ENCODE measurements around the gene OR10G7.

OR10G7 gene, protein sequence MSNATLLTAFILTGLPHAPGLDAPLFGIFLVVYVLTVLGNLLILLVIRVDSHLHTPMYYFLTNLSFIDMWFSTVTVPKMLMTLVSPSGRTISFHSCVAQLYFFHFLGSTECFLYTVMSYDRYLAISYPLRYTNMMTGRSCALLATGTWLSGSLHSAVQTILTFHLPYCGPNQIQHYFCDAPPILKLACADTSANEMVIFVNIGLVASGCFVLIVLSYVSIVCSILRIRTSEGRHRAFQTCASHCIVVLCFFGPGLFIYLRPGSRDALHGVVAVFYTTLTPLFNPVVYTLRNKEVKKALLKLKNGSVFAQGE

DNA sequence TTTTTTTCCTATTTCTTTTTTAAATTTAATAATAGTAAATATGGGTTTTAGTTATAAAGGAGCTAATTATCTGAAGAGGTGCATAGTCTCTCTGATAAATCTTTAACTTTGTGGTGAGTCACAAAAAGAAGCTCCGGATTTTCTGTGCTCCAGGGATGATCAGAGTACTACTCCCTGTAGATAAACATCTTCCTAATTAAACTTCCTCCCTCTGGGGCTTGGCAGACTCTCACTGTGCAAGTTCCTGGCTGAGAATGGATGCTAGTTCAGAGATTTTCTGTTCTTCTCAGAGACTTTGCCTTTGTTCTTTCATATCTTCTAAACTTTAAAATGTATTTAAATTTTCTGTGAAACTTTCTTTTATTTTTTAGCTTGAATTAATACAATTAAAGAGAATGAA, at the start of gene OR10G7:
Gene OR10G7 (minus strand): TSS at position 72 of the 400 bp plus-strand sequence. CDS start 2,324 bp downstream, outside the sequence.
- DNase-seq: no peak

DNA sequence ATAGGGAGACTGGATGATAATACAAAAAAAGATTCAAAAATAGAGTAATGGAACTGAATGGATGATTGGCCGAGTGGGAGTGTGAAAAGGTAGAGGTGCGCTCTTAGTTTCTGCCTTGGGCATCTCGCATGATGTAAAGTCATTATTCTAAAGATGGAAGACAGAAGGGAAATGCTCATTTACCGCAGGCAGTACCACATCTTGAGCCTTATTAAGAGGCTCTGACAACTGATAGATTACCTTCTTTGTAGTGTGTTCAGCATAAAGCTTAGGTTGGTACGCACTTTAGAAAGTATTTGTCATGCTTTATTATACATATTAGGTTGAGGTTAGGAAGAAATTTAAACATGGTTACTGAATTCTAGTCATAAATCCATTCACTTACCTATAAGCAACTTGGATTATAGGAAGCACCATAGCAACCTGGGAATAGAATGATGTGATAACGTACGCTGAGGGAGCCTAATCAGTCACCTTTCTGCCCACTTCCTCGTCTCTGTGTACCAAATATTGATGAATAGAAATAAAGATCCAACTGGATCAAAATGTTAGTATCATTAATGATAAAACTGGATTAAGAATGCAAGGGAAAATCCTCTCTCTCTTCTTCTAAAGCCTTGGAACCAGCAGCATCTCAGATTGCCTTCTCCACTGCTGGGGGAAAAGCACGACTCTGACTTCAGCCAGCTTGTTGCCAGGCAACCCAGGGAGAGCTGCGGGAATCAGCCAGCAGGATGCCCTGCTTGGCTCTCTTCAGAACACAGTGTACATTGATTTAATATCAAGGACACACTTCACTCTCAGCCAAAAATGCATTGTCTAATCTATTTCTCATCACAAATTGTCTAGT, 45.1 kb upstream of the OR10G7 start:
- no peak for DNase-seq

DNA sequence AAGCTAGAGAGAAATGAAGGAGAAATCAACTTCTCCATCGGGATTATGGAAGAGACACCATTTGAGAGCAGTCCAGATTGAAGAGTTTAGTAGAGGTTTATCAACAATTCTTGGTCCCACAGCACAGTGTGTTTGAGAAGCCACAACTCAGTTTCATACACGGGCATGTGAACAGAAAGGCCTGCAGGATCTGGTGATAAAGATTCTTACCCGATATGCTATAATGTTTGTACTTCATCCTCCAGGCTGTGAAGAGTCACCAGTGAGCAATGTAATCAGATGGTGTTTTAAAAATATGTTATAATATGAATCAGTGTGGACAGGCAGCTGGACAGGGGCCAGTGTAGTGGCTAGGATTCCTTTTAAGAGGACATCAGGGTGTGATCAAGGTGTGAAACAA, 44.5 kb upstream of the OR10G7 start:
- no peak for DNase-seq

DNA sequence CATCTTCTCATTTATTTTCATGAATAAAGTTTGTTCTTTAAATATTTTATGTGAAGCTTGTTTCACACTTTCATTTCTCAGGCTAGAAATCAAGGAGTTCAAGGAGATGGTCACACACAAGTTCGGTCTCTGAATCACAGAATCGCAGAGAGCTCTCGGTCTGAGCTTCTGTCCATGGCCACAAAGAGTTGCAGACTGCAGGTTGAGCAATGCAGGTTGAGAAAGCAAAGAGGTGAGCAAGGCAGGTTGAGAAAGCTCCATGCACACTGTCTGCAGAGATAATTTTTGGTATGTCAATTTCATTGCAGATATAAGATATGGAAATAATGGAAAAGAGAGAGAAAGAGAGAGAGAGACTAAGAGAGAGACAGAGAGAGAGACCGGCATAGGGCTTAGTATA, 41.2 kb upstream of the OR10G7 start:
- no peak for DNase-seq

DNA sequence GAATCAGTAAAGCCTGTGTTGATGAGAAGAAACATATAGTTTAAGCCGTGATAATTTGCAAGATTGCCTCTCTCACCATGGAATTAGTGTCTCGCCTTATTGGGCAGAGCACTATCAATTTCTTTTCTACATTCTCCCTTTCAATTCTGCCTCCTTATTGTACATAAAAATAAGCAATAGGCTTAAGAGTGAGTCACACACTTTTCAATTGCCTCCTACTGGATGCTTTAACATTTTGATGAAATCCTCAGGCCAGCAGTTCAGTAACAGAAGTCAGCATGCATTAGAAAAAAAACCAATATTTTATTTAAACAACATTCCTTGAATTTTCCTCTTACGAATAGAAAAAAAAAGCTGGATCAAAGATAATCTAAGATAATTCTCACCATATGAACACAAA, 40.4 kb upstream of the OR10G7 start:
- no peak for DNase-seq

DNA sequence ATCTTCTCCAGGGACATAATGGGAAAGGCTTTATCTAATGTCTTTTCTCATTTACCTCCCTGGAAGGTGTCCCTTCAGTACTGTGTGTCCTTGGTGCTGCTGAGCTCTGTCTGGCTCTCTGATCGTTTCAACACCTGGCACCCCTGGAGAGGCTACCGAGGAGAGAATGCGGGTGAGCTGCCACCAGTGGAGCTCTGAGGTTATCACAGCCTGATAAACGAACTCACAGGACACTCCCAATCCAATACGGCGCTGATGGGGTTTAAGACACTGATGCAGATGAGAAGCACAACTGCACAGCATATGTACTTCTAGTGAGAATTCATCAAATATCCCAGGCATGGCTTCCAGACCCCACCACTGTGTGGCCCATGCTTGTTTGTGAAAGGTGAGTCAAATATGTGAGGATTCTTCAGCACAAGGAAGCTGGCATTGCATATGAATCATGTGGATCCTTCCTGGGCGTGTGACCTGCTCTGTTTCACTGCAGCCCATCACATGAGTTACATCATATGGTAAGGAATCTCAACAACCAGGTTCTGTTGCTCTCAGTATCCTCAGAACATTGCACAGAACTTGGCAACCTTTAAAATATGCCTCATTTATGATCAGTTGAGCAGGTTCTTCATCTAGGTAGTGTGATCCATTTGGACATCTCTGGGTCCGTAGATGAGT, 39.3 kb upstream of the OR10G7 start:
- no peak for DNase-seq

DNA sequence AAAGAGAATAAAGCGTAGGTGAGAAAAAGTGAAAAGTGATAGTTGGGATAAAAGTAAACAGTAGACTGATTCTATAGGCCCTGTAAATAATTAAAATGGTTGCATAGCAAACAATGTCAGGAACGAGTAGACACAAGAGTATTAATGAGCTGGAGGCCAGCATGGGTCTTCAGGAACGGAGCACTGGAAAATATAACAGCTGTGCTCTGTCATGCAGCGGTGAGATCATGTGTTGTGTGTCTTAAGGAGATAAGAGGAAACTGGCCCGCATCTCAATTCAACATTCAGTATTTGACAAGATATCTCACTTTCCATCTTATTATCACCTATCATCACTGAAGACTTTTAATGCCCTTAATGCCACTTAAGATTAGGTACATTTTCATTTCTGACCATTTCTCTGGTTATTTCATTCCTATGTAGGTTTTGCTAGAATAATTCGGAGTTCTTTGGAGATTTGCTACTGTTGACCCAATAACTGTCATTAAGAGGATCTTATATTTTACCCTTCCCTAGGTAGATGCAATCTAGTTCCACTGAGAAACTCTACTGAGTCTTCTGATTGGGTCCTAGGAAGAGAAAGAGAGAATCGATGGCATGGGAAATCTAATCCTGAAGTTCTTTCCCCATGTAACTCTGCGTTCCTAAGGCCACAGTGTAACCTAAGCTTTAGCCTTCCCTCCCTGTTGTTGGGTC, 38.7 kb upstream of the OR10G7 start:
- no peak for DNase-seq

DNA sequence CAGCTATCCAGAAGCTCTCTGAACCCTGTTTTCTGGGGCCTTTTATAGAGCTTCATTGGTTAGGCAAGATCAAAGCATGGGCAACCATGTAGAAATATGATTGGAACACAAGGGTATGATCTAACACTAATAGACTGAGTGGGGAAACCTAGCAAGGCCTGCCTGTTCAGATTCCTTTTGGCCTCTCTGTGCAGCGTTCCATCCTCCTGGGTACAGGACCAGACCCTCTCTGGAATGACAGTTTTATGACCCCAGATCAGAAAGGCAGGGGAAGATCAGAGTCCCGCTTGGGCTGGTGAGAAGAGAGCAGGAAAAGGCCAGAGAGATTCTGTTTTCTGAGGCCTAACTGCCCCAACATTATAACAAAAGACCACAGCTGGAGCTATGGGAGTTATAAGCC, 37.5 kb upstream of the OR10G7 start:
- DNase-seq: no peak

DNA sequence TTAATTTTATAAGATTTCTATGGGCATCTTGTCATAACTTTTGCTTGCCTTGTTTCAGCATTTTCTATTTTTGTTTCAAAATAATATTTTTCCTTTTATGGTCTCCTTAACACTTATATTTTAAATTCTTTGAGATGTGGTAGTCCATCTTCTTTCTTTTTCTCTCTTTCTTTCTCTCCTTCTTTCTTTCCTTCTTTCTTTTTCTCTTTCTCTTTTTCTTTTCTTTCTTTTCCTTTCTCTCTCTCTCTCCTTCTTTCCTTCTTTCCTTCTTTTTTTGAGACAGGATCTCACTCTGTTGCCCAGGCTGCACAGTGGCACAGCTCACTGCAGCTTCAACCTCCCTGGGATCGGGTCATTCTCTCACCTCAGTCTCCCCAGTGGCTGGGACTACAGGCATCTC, 36.1 kb upstream of the OR10G7 start:
- DNase-seq: no peak

DNA sequence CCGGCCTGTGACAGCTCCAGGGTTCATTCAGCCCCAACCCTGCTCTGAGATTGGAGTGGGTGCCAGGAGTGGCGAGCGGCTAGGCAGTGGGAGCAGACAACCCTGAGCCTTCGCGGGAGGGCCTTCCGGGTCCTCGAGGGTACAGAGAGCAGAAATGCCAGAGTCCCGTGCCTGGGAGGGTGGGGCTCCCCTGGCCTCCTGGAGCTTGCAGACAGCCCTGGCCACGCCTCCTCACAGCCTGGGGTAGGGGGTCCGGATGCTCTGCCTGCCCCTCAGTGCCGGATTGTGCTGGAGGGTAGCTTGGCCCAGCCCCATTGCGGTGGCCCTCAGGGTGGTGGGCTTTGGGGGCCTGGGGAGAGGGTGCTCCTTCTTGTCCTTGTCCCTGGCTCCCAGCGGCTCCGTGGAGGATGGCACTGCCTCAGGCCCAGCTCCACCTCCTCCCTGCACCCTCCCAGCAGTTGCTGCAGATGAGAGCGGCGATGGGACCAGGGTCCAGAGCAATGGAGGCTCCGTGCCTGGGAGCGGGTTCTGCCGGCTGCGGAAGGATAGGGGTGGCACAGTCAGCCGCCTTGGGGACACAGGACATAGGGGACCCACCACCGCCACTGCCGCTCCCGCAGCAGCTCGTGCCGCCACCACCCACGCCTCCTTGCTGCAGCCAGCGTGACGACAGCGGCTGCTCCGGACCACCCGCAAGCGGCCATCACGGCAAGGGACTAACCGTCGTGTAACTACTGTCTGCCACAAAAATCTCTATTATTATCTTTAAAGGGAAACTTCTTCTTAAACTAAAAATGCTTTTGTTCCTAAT, 34.9 kb upstream of the OR10G7 start:
- no peak for DNase-seq

DNA sequence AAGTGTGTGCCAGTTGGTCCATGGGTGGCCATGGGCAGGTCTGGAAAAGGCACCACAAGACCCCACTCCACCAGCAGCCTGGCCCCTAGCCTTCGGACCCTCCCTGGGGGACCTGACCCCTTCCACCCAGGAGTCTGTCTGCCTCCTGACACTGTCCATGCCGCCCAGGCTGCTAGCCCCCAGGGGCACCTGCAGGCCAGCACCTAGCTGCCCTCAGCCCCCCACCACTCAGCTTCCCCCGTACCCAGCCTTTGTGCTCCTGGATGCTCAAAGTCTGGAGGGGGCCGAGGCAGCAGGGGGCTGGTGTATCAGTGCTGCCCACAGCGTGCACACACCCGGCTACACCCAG, 34.3 kb upstream of the OR10G7 start:
- DNase-seq: no peak

DNA sequence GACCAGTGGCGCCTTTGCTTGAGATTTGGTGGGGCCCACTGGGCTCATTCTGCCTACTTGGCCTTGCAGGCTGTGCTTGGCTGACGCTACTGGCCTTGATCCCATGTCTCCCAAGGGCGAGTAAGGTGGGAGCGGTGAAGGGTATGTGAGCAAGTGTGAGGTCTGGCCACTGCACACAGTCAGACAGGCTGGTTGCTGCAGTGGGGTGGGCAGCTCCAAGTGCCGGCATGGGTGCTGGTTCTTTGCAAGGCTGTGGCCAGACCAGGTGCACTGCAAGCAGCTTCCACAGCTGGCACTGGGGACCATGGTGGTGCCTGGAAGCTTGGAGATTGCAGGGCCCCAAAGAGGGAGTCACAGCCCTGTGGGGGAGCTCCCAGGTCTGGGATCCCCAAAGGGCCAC, 33.4 kb upstream of the OR10G7 start:
- no peak for DNase-seq

DNA sequence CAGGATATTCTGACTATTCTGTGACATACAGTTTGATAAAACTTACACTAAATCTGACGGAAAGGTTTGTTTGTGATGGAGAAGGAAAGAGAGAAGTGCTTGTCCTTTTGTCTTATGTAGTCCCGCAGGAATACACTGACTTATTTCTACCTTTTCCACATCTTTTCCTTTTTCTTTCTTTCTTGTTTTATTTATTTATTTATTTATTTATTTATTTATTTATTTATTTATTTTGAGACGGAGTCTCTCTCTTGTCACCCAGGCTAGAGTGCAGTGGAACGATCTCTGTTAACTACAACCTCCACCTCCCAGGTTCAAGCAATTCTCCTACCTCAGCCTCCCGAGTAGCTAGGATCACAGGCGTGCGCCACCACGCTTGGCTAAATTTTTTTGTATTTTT, 31.0 kb upstream of the OR10G7 start:
- DNase-seq: no peak

DNA sequence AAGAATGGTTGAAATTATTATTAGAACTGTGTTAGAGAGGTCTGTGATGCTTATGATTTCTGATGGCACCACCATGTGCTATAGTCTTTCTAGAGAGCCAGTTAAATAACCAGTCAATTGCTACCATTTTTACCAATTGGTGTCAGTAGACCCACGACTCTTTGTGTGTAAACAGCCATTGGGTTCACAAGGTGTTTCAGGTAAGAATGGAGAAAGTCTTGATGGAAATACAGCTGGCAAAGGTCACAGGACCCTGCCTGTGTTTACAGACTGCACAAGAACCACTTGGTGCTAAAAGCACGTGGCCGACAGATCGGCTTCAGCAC, 30.5 kb upstream of the OR10G7 start:
- DNase-seq: no peak

DNA sequence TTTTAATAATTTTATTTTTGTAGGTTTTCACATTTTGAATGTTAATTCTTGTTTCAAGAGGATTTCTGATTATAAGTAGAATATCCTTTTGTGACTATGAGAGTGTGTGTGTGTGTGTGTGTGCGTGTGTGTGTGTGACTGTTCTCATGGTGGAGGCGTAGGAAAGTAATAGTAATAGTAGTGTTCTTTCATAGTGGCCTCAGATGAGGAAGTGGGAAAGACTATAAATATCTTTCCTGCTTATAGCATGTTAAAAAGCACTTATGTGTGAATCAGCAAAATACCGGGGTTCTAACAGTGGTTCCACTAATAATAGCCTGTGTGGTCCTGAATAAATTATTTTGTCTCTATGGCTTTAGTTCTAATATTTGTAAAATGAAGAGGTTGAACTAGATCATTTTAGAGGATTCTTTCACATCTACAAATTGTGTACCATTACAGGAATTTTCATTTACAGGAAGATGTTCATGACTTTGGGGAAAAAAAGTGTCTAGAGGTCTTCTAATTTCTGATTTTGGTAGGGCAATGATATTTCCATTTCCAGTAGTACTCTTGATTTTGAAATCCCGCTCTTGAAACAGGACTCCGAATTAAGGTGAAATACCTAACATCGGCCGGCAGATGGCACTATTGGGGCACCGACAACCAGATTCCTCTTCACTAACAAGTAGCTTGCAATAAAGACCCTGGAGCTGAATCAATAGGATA, 29.9 kb upstream of the OR10G7 start:
- peak; percentile 60 for DNase-seq

DNA sequence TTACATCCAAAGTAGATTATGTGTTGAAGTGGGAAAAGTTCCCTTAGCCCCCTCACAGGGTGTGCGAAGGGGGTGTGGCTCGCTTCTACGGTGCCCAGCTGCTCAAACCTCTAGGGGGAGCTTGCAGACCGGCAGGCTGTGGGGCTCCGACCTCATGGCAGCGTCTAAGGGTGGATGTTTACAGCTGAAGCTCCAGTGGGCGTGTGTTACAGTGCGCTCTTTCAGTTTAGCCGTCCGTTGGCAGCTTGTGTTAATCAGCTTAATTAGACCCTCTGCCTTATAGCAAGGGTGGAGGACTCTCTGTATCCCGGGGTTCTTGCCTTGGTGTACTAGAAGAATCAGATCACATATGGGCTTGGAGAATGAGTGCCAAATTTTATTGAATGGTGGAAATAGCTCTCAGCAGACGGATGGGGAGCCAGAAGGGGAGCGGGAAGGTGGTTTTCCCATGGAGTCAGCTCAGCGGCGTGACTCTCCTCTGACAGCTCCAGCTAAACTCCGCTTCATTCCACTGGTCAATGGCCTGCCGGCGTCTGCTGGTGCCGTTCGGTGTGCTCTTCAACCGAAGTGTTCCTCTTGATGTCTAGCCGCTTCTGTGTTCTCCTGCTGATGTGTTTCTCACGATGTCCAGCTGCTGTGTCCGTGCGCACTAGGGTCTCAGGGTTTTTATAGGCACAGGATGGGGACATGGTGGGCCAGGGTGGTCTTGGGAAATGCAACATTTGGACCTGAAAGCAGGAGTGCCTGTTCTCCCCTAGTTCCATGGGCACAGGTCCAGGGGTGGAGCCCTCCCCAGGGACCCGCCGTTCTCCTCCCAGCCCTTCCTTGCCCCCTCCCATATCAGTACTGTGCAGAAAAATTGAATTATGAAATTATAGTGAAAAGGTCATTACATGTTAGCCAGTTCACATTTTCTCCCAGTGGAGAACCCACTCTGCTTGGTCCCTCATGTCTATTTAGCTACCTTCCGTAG, 28.6 kb upstream of the OR10G7 start:
- DNase-seq: peak; percentile 14

DNA sequence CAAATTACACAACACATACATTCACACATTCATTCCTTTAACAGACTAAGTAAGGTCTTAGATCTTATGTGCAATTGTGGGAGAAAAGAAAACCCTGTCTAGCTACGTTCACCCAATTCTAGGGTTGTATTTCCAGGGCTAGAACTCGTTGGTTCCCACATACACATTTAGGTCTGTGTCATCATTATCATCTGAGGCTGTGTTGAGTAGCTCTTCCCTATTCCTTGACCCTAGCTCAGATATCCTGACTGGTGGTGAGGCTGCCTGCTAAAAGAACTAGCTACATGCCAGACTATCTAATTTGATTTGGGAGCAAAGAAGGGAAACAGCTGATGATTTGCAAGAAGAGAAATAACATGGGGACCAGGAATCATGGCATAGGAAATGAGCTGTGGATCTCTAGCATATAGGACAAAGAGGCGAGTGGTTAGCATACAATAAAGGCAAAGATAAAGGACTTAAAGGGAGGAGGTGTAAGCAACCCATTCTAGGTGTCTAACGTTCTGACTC, 27.5 kb upstream of the OR10G7 start:
- DNase-seq: no peak

DNA sequence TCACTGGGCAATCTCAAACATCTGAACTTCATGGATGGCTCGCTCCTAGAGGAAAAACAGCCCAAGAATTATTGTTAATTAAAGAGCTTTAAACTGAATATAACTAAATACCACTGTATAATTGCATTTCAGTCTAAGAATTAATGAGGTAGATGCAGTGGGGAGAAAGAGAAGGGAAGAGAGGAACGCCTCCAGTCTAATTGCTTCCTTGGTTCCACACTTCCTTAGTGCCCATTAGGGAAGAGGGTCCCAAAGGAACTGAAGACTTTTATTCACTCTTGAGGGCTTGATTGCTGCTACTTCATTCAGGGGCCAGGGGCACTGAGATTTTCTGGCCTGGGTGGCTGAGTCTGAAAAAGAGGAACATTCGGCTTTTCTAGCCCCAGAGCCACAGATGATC, 11.8 kb upstream of the OR10G7 start:
- DNase-seq: no peak

DNA sequence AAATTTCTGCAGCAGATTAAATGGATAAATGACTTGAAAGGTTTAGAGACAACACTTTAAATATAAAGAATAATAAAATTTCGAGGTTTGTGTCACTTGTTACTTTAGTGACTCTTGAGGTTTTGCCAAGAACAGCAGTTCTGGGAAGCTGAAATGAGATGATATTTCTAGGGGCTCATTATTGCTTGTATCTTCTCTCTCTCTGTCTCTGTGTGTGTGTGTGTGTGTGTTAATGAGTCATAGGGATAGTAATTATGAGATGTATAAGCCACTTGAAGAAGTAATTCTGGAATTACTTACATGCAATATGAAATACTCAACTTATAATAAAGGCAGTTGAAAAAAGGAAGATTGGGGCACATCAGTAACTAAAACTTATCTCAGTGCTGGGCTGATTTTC, 9.6 kb upstream of the OR10G7 start:
- no peak for DNase-seq

DNA sequence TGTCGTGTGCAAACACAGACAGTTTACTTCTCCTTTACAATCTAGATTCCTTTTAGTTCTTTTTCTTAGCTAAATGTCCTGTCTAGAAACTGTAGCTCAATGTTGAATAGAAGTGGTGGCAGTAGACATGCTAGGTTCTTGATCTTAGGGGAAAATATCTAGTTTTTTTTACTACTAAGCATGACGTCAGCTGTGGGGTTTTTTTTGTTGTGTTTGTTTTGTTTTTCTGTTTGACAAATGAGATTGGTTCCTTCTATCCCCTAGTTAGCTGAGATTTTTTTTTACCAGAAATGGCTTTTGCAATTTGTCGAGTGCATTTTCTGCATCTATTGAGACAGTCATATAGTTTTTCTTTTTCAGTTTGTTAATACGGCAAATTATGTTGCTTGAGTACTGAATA, 2.3 kb upstream of the OR10G7 start:
- no peak for DNase-seq

DNA sequence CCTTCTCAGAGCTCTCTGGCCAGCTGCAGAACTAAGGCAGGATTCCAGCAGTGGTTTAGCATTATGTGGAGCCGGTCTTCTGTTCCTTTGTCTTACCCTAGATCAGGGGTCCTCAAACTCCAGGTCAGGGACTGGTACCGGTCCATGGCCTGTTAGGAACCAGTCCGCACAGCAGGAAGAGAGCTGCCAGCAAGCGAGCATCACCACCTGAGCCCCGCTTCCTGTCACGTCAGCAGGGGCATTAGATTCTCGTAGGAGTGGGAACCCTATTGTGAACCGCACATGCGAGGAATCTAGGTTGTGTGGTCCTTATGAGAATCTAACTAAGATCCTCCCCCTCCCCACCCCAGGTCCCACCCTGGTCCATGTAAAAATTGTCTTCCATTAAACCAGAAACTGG, 1.6 kb downstream of the OR10G7 start:
- DNase-seq: no peak
